WTC11 (cell line): Measurements from ENCODE around the gene ZCCHC14. TPM values are rescaled to one million over a fixed set of nuclear protein-coding genes. Genes with fewer than 3 reads are reported as not detected.
A peak's percentile ranks its signal among the peaks of the same experiment; 100 is the strongest.

Source experiments
- ATAC-seq: fragments of 200-7000 bp; cut with Tn5 transposase; 2 replicates; pipeline ENCODE4 v1.10.0; 2021; ENCODE audit warnings: mild to moderate bottlenecking, moderate library complexity
- CTCF ChIA-PET: fragments of 300-600 bp; sonication (Branson Sonifier 250); formaldehyde crosslinking; loops from one replicate; lab custom pipeline; 2021; ENCODE audit warnings: antibody characterized with exemption; lab: Charles Lee
- POLR2A ChIA-PET: fragments of 350-600 bp; sonication (Branson Sonifier 250); formaldehyde crosslinking; loops from one replicate; lab custom pipeline; 2021; ENCODE audit warnings: antibody characterized with exemption; lab: Charles Lee
- DNase-seq: peaks from one replicate; pipeline ENCODE4 v3.0.0; 2021; ENCODE audit warnings: low spot score
- H3K27ac Mint-ChIP-seq: 2 replicates; pipeline ENCODE4 v1.8.0; 2021; ENCODE audit warnings: mixed read lengths
- H3K27me3 Mint-ChIP-seq: 2 replicates; pipeline ENCODE4 v1.8.0; 2021; ENCODE audit warnings: low read depth, mild to moderate bottlenecking, moderate library complexity, mixed read lengths
- H3K36me3 Mint-ChIP-seq: 2 replicates; pipeline ENCODE4 v1.8.0; 2021; ENCODE audit warnings: mixed read lengths
- H3K4me1 Mint-ChIP-seq: 2 replicates; pipeline ENCODE4 v1.8.0; 2022; ENCODE audit warnings: mixed read lengths
- H3K4me3 Mint-ChIP-seq: 2 replicates; pipeline ENCODE4 v1.8.0; 2021; ENCODE audit warnings: mild to moderate bottlenecking, moderate library complexity, mixed read lengths
- H3K9me3 Mint-ChIP-seq: 2 replicates; pipeline ENCODE4 v1.8.0; 2021; ENCODE audit warnings: mixed read lengths
- ATF2 ChIP-seq: sonication (generic); formaldehyde crosslinking; IDR thresholded peaks from 2 replicates; pipeline ENCODE4 v1.8.1; 2022; ENCODE audit warnings: low read depth, missing genetic modification reagents, borderline replicate concordance
- E2F1 ChIP-seq: sonication (generic); formaldehyde crosslinking; IDR thresholded peaks from 2 replicates; pipeline ENCODE4 v1.8.0; 2022; ENCODE audit warnings: mild to moderate bottlenecking, missing genetic modification reagents
- E2F5 ChIP-seq: sonication (generic); formaldehyde crosslinking; IDR thresholded peaks from 2 replicates; pipeline ENCODE4 v1.8.1; 2022; ENCODE audit warnings: mild to moderate bottlenecking, moderate library complexity, missing genetic modification reagents
- ELF4 ChIP-seq: sonication (generic); formaldehyde crosslinking; IDR thresholded peaks from 2 replicates; pipeline ENCODE4 v1.8.1; 2022; ENCODE audit warnings: low read depth, mild to moderate bottlenecking, moderate library complexity, missing genetic modification reagents
- EMX1 ChIP-seq: fragments of 250-450 bp; sonication (Bioruptor Pico); IDR thresholded peaks from 2 replicates; pipeline ENCODE4 v1.8.0; 2021; ENCODE audit warnings: mild to moderate bottlenecking
- FOXP1 ChIP-seq: sonication (generic); formaldehyde crosslinking; IDR thresholded peaks from 2 replicates; pipeline ENCODE4 v1.8.0; 2022; ENCODE audit warnings: missing genetic modification reagents, mild to moderate bottlenecking, moderate library complexity, borderline replicate concordance
- GABPB1 ChIP-seq: sonication (generic); formaldehyde crosslinking; IDR thresholded peaks from 2 replicates; pipeline ENCODE4 v1.8.1; 2023; ENCODE audit warnings: mild to moderate bottlenecking, missing genetic modification reagents
- KAT7 ChIP-seq: sonication (generic); formaldehyde crosslinking; IDR thresholded peaks from 2 replicates; pipeline ENCODE4 v1.8.1; 2023; ENCODE audit warnings: missing genetic modification reagents, mild to moderate bottlenecking, borderline replicate concordance
- SP1 ChIP-seq: sonication (generic); formaldehyde crosslinking; conservative IDR thresholded peaks from 2 replicates; pipeline ENCODE4 v1.8.1; 2022; ENCODE audit warnings: missing genetic modification reagents
- STAT6 ChIP-seq: sonication (generic); formaldehyde crosslinking; conservative IDR thresholded peaks from 2 replicates; pipeline ENCODE4 v1.8.1; 2023; ENCODE audit warnings: mild to moderate bottlenecking, low read depth, missing genetic modification reagents, moderate library complexity
- ZMAT4 ChIP-seq: fragments of 250-450 bp; sonication (Bioruptor Pico); IDR thresholded peaks from 2 replicates; pipeline ENCODE4 v1.9.0; 2021; ENCODE audit warnings: mild to moderate bottlenecking
- ZNF263 ChIP-seq: sonication (generic); formaldehyde crosslinking; IDR thresholded peaks from 2 replicates; pipeline ENCODE4 v1.8.1; 2022; ENCODE audit warnings: low read depth, mild to moderate bottlenecking, moderate library complexity, missing genetic modification reagents
- ZNF532 ChIP-seq: fragments of 250-450 bp; sonication (Bioruptor Pico); IDR thresholded peaks from 2 replicates; pipeline ENCODE4 v1.9.0; 2021; ENCODE audit warnings: mild to moderate bottlenecking, borderline replicate concordance
- total RNA-seq: library from RNA; stranded (reverse); gene quantifications from 3 replicates; pipeline ENCODE4 v1.2.3, GENCODE V29; 2021

Gene ZCCHC14
- total RNA-seq, 1 experiment from 2014 or later, result 33.8 TPM

GRCh38 chr16:87369796-87370719, 122.8 kb downstream of the ZCCHC14 start:
- Mint-ChIP-seq H3K4me1 (peaks cover 29% of the 10 kb centered on the region), H3K9me3 (no peaks in the 10 kb centered on the region), H3K4me3 (no peak overlapping the region), H3K27ac (peak overlapping the region; percentile 32; the same call in 1 of the 2 replicates), H3K27me3 (no peaks in the 10 kb centered on the region), H3K36me3 (no peaks in the 10 kb centered on the region)
- CTCF ChIA-PET, result interaction anchor here (1.2 to 2.2 kb wide), 3 partner anchors 24 to 92 kb away, joined by 3 to 5 read pairs (median 4); no protein-coding TSS in a partner anchor
- ATAC-seq (peak; percentile 34; the same call in 1 of the 2 replicates), DNase-seq (no peak)
- no peak for TF ChIP-seq E2F1 (CRISPR knock-in tag)
- TF ChIP-seq ZNF263 (CRISPR knock-in tag), result no peak
- no peak for TF ChIP-seq KAT7
- TF ChIP-seq STAT6 (CRISPR knock-in tag), result no peak
- no peak for TF ChIP-seq GABPB1 (CRISPR knock-in tag)
- no peak for TF ChIP-seq FOXP1
- TF ChIP-seq EMX1 (CRISPR knock-in tag), result no peak
- TF ChIP-seq ELF4 (CRISPR knock-in tag), result no peak
- TF ChIP-seq ATF2 (CRISPR knock-in tag), result no peak
- TF ChIP-seq ZMAT4 (CRISPR knock-in tag), result no peak
- TF ChIP-seq E2F5 (CRISPR knock-in tag), result no peak
- no peak for TF ChIP-seq ZNF532 (CRISPR knock-in tag)
- TF ChIP-seq SP1, result no peak
- POLR2A ChIA-PET, result no interaction called here
